MM.1S (cell line): Measurements from ENCODE around the gene LGALS3BP.

Experiments used
- DNase-seq: peaks from one replicate; pipeline ENCODE4 v3.0.0-alpha.2; 2015
- H2AFZ ChIP-seq: fragments of 300-600 bp; sonication (generic); 2 replicates; pipeline ENCODE4 v1.6.0; 2016; ENCODE audit warnings: antibody characterized with exemption, low read length
- H3F3A ChIP-seq: fragments of 300-600 bp; sonication (generic); 2 replicates; pipeline ENCODE4 v1.6.1; 2016; ENCODE audit warnings: mild to moderate bottlenecking, antibody characterized with exemption, low read length, moderate library complexity, mixed read lengths; ENCODE audit not compliant: insufficient read depth
- H3K27ac ChIP-seq: fragments of 300-600 bp; sonication (generic); 2 replicates; pipeline ENCODE4 v1.5.1; 2016; ENCODE audit warnings: mild to moderate bottlenecking, low read length
- H3K27me3 ChIP-seq: fragments of 300-600 bp; sonication (generic); replicated peaks from 2 replicates; pipeline ENCODE4 v1.6.0; 2016; ENCODE audit warnings: low read length; ENCODE audit not compliant: insufficient read depth
- H3K36me3 ChIP-seq: fragments of 300-600 bp; sonication (generic); replicated peaks from 2 replicates; pipeline ENCODE4 v1.6.1; 2016; ENCODE audit warnings: mild to moderate bottlenecking, low read length, mixed read lengths; ENCODE audit not compliant: insufficient read depth
- H3K4me1 ChIP-seq: fragments of 300-600 bp; sonication (generic); 2 replicates; pipeline ENCODE4 v1.6.1; 2016; ENCODE audit warnings: low read length, mixed read lengths
- H3K4me2 ChIP-seq: fragments of 300-600 bp; sonication (generic); 2 replicates; pipeline ENCODE4 v1.6.0; 2016; ENCODE audit warnings: low read depth, low read length
- H3K4me3 ChIP-seq: fragments of 300-600 bp; sonication (generic); 2 replicates; pipeline ENCODE4 v1.5.1; 2016; ENCODE audit warnings: low read length, mixed read lengths
- H3K79me2 ChIP-seq: fragments of 300-600 bp; sonication (generic); 2 replicates; pipeline ENCODE4 v1.6.1; 2016; ENCODE audit warnings: mixed run types, low read length, mixed read lengths
- H3K9ac ChIP-seq: fragments of 300-600 bp; sonication (generic); 2 replicates; pipeline ENCODE4 v1.6.1; 2016; ENCODE audit warnings: low read length, mixed read lengths
- H3K9me2 ChIP-seq: fragments of 300-600 bp; sonication (generic); replicated peaks from 2 replicates; pipeline ENCODE4 v1.6.1; 2016; ENCODE audit warnings: mild to moderate bottlenecking, low read length, mixed read lengths; ENCODE audit not compliant: insufficient read depth
- H3K9me3 ChIP-seq: fragments of 300-600 bp; sonication (generic); replicated peaks from 2 replicates; pipeline ENCODE4 v1.6.1; 2016; ENCODE audit warnings: mild to moderate bottlenecking, low read length, mixed read lengths; ENCODE audit not compliant: insufficient read depth
- H4K20me1 ChIP-seq: fragments of 300-600 bp; sonication (generic); 2 replicates; pipeline ENCODE4 v1.6.1; 2016; ENCODE audit warnings: mild to moderate bottlenecking, low read length, moderate library complexity, mixed read lengths; ENCODE audit not compliant: insufficient read depth
- CTCF ChIP-seq: fragments of 300-600 bp; sonication (generic); IDR thresholded peaks from 2 replicates; pipeline ENCODE4 v1.5.1; 2016; ENCODE audit warnings: antibody characterized with exemption, low read length, mixed read lengths
- EZH2 ChIP-seq: fragments of 300-600 bp; sonication (generic); optimal IDR thresholded peaks from 2 replicates; pipeline ENCODE3; 2017; ENCODE audit warnings: low read depth, mild to moderate bottlenecking, antibody characterized with exemption, low read length, mixed read lengths
- EZH2phosphoT487 ChIP-seq: fragments of 300-600 bp; sonication (generic); IDR thresholded peaks from 2 replicates; pipeline ENCODE4 v1.6.1; 2018; ENCODE audit warnings: antibody characterized with exemption, low read length

LGALS3BP gene

DNA sequence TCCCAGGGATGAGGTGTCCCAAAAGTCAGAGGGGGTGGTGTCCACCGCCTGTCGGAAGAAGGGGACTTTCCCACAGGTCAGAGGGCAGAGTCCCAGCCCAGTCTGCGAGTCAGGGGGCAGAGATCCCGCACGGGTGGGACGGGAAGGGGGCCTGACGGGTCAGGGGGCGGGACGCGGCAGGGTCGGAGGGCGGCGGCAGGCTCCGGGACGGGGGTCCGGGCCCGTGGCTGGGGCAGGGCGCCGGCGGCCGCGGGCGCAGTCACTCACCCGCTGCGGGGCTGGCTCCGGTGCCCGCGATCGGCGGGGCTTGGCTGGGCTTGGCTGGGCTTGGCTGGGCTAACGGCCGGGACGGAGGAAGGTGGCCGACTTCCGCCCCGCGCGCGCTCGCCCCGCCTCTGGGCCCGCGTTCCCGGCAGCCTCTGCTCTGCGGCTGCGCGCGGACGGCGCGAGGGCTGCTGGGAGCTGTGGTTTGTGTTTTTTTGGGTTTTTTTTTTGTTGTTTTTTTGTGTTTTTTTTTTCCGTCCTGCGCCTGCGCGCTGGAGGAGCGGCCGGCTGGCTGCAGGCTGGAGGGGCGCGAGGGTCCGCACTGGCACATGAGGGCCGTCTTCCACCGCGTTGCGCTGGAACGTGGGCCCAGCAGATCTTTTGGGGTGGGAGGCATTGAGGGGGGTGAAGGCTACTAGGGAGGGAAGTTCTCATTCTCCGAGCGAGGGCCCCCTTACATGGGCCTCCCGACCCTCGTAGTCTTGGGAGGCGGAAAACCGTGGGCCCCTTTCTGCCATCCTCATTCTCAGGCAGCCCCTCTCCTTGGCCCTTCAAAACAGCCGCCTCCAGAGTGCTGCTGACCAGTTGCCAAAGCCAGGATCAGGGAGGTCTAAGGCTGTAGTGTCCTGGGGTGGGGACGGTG, 29.9 kb upstream of the LGALS3BP start, which contains the start of gene CANT1:
TSS of gene CANT1 (minus strand) at position 368 of the 907 bp plus-strand sequence. CDS start 12,142 bp downstream, outside the sequence.
- Histone ChIP-seq H3K4me2 (peak within 1 kb of the TSS; percentile 96), H3F3A (no peaks in the 10 kb centered on the region), H3K4me3 (peak within 1 kb of the TSS; percentile 99), H4K20me1 (no peaks in the 10 kb centered on the region), H3K9me2 (no peaks in the 10 kb centered on the region), H3K27ac (no peak within 1 kb of the TSS; the same call in 1 of the 2 replicates), H3K9ac (peak within 1 kb of the TSS; percentile 85), H3K27me3 (peaks cover 18% of the 10 kb centered on the region), H3K4me1 (peaks cover 8% of the 10 kb centered on the region; the same call in 1 of the 2 replicates), H3K36me3 (no peaks in the 10 kb centered on the region), H3K79me2 (peaks cover 44% of the 10 kb centered on the region), H3K9me3 (no peaks in the 10 kb centered on the region), H2AFZ (peak within 1 kb of the TSS; percentile 94)
- peak; percentile 91 for DNase-seq
- TF ChIP-seq EZH2phosphoT487 (no peak), CTCF (no peak)

DNA sequence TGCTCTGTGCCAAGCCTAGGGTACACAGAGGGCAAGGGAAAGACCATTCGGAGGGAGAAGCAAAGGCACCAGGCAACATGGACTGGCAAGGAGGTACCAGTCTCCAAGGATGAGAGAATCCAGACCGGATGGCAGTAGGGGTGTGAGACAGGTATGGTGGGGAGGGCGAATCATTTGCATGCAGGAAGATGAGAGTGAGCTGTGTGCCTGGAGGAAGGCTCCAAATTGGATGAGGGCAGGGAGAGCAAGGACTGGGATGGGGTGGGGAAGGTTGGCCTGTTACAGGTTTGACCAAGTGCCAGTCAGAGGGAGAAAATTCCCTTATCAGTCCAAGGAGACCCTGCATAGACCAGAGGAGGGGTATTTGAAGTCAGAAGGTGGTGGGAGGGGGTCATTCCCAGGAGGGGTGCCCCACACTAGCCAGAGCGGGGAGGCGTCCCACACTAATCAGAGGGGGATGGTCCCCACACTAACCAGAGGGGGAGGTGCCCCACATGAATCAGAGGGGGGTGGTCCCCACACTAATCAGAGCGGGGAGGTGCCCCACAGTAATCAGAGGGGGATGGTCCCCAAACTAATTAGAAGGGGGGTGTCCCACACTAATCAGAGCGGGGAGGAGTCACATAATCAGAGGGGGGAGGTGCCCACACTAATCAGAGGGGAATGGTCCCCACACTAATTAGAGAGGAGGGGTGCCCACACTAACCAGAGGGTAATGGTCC, 29.1 kb upstream of the LGALS3BP start:
- Histone ChIP-seq H2AFZ (peak overlapping the region; percentile 55), H3K9me3 (no peaks in the 10 kb centered on the region), H3K27ac (no peak overlapping the region)

More for the DNA sequence above, 29.1 kb upstream of the LGALS3BP start:
- Histone ChIP-seq H3K36me3 (no peaks in the 10 kb centered on the region), H3K4me2 (peak overlapping the region; percentile 80), H3K9ac (peak overlapping the region; percentile 85), H3K4me1 (peaks cover 8% of the 10 kb centered on the region; the same call in 1 of the 2 replicates), H3F3A (no peaks in the 10 kb centered on the region), H3K4me3 (peak overlapping the region; percentile 99), H3K79me2 (peaks cover 47% of the 10 kb centered on the region), H3K9me2 (no peaks in the 10 kb centered on the region), H4K20me1 (no peaks in the 10 kb centered on the region), H3K27me3 (peaks cover 17% of the 10 kb centered on the region)
- TF ChIP-seq CTCF (no peak), EZH2 (no peak), EZH2phosphoT487 (no peak)
- no peak for DNase-seq
